ENCODE results near the gene UBA7. TPM values are rescaled to one million over a fixed set of nuclear protein-coding genes. Genes with fewer than 3 reads are reported as not detected.
"Not testable (repeated sequence)": the region's sequence is repeated elsewhere in the genome, so short reads cannot be mapped to it uniquely, and the experiment has no call there.

UBA7 gene
- total and polyA plus RNA-seq, 2 of the 13 experiments (the other 11 are each of a cell fraction or from before 2014, with no cell fraction given), result 9.5 to 16.5 TPM

DNA sequence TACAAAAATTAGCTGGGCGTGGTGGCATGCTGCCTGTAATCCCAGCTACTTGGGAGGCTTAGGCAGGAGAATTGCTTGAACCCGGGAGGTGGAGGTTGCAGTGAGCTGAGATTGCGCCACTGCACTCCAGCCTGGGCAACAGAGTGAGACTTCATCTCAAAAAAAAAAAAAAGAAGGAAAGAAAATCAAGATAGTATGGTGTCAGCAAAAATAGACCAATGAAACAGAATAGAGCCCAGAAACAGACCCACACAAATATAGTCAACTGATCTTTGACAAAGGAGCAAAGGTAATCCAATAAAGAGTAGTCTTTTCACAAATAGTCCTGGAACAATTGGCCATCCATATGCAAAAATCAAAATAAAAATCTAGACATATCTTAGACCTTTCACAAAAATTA, 9.4 kb upstream of the UBA7 start:
- ATAC-seq; H3K9ac ChIP-seq (ENCODE audit: insufficient read depth, low read depth, low read length); H3K79me2 ChIP-seq (ENCODE audit: insufficient read depth, low read length); intact Hi-C loops (cut with micrococcal nuclease; ENCODE audit: unreplicated experiment); H2AFZ ChIP-seq (ENCODE audit: low read length); CTCF ChIA-PET (ENCODE audit: low intra/inter-chr PET ratio, low total read pairs); DNase-seq (ENCODE audit: low spot score); in situ Hi-C loops (cut with HindIII; ENCODE audit: extremely low pct_ligation_motif_present, low pct_unique_long_range_greater_than_20kb); H4K20me1 ChIP-seq (ENCODE audit: insufficient read depth, low read length); H3K4me1 ChIP-seq (ENCODE audit: insufficient read depth, low read length); H3K4me2 ChIP-seq (ENCODE audit: low read depth, low read length); H3K27ac ChIP-seq (ENCODE audit: extremely low read length, insufficient read depth, low read length); FAIRE-seq; BruUV-seq (replicated peaks); H3K27me3 ChIP-seq (ENCODE audit: control insufficient read depth in 1 of 2, insufficient read depth in 2 of 2, low read length in 2 of 2); H3K36me3 ChIP-seq (replicated peaks in 1 of 2; ENCODE audit: control insufficient read depth in 1 of 2, insufficient read depth in 2 of 2, low read length in 2 of 2); POLR2A ChIA-PET; H3K9me3 ChIP-seq (ENCODE audit: low read length); H3K4me3 ChIP-seq (replicated peaks in 1 of 3; ENCODE audit: insufficient read depth in 1 of 3, low read depth in 2 of 3, low read length in 3 of 3): not testable (repeated sequence)
- TF ChIP-seq MAFK (conservative IDR thresholded peaks at IDR 0.05 in 1 of 2, IDR thresholded peaks at IDR 0.05 in 1 of 2; ENCODE audit: low read length in 2 of 2), result peak; percentile 17 to 57; a peak in 2 of 4 replicates
- peak; percentile 32; the same call in 1 of the 2 replicates for TF ChIP-seq MAFF (IDR thresholded peaks at IDR 0.05; ENCODE audit: low read depth, low read length)
- 88% methylated on average over 3 of the region's 3 CpGs for WGBS (ENCODE audit: low lambda C conversion rate)

DNA sequence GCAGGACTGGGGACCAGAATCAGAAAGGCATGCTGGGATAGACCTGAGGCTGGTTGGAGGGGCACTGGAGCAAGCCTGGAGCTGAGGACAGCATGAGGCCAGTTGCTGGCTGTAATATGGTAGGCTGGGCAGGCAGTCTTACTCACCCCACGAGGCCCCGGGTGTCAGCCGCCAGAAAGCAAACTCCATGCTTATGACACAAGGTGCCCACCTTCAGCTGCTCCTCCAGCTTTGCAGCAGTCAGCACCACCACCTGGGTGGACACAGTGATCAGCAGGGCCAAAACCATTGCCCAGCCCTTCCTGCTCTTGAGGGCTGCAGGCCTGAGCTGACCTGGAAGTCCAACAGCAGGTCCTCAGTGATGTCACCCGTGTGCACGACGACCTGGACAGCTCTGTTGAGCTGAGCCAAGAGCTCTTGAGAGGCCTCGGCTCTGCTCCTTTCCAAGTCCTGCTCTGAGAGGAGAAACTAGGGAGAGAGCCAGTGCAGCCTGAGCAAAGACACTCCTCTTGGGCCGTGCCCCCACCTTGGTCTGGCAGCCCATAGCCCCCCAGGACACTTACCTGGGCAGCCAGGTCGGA, 747 bp downstream of the UBA7 start:
- in situ Hi-C loops (cut with HindIII; ENCODE audit: extremely low pct_ligation_motif_present, low pct_unique_long_range_greater_than_20kb), result no loop called here
- ATAC-seq (peak; percentile 41), FAIRE-seq (no peak), DNase-seq (ENCODE audit: low spot score) (no peak)
- POLR2A ChIA-PET, result interaction anchor here (0.6 to 1.8 kb wide), 10 partner anchors 7 to 273 kb away, joined by 3 to 15 read pairs (median 4); partner anchors contain the start of genes INKA1, IP6K1 and MON1A
- intact Hi-C loops (cut with micrococcal nuclease; ENCODE audit: unreplicated experiment), result no loop called here
- H3K27ac ChIP-seq (ENCODE audit: extremely low read length, insufficient read depth, low read length), result peak overlapping the region; percentile 64
- H3K9ac ChIP-seq (ENCODE audit: insufficient read depth, low read depth, low read length), result peak overlapping the region; percentile 57
- WGBS (ENCODE audit: low lambda C conversion rate), result 60% methylated on average over 1 of the region's 9 CpGs
- peak overlapping the region; percentile 80 for H3K4me2 ChIP-seq (ENCODE audit: low read depth, low read length)
- H3K9me3 ChIP-seq (ENCODE audit: low read length), result no peaks in the 10 kb centered on the region
- H3K79me2 ChIP-seq (ENCODE audit: insufficient read depth, low read length), result no peaks in the 10 kb centered on the region
- CTCF ChIA-PET (ENCODE audit: low intra/inter-chr PET ratio, low total read pairs), result no interaction called here
- BruUV-seq (replicated peaks), result no TSS peak
- no peaks in the 10 kb centered on the region; a peak in 1 of 5 replicates for H3K36me3 ChIP-seq (replicated peaks in 1 of 2; ENCODE audit: control insufficient read depth in 1 of 2, insufficient read depth in 2 of 2, low read length in 2 of 2)
- no peaks in the 10 kb centered on the region for H4K20me1 ChIP-seq (ENCODE audit: insufficient read depth, low read length)
- TF ChIP-seq ZNF343 (CRISPR knock-in tag; IDR thresholded peaks at IDR 0.05), result no peak
- peak; percentile 26; the same call in 1 of the 2 replicates for TF ChIP-seq ZNF225 (CRISPR knock-in tag; IDR thresholded peaks at IDR 0.05)
- TF ChIP-seq HDAC2 (CRISPR knock-in tag; IDR thresholded peaks at IDR 0.05), result no peak
- TF ChIP-seq ZBTB33 (CRISPR knock-in tag; IDR thresholded peaks at IDR 0.05), result 0 out of 2 replicates have a peak, but pooled peaks have one; percentile 25
- TF ChIP-seq ZNF350 (CRISPR knock-in tag; IDR thresholded peaks at IDR 0.05; ENCODE audit: borderline replicate concordance, low read depth), result 0 out of 2 replicates have a peak, but pooled peaks have one; percentile 27
- TF ChIP-seq NBN (conservative IDR thresholded peaks at IDR 0.05), result no peak
- peak; percentile 8; the same call in 1 of the 2 replicates for TF ChIP-seq ZNF768 (CRISPR knock-in tag; IDR thresholded peaks at IDR 0.05)
- peak; percentile 12; the same call in 1 of the 2 replicates for TF ChIP-seq MEIS1 (CRISPR knock-in tag; IDR thresholded peaks at IDR 0.05; ENCODE audit: borderline replicate concordance)
- TF ChIP-seq LBX2 (CRISPR knock-in tag; IDR thresholded peaks at IDR 0.05; ENCODE audit: borderline replicate concordance), result 0 out of 2 replicates have a peak, but pooled peaks have one; percentile 47
- no peak overlapping the region for H2AFZ ChIP-seq (ENCODE audit: low read length)
- no peaks in the 10 kb centered on the region for H3K27me3 ChIP-seq (ENCODE audit: control insufficient read depth in 1 of 2, insufficient read depth in 2 of 2, low read length in 2 of 2)
- peaks cover 23% of the 10 kb centered on the region for H3K4me1 ChIP-seq (ENCODE audit: insufficient read depth, low read length)
- H3K4me3 ChIP-seq (replicated peaks in 1 of 3; ENCODE audit: insufficient read depth in 1 of 3, low read depth in 2 of 3, low read length in 3 of 3), result peak overlapping the region; percentile 48 to 67 (median 56); a peak in 5 of 6 replicates

Data from HepG2 (cell line).